ENCODE measurements around the gene GSTO1.

Gene GSTO1

DNA sequence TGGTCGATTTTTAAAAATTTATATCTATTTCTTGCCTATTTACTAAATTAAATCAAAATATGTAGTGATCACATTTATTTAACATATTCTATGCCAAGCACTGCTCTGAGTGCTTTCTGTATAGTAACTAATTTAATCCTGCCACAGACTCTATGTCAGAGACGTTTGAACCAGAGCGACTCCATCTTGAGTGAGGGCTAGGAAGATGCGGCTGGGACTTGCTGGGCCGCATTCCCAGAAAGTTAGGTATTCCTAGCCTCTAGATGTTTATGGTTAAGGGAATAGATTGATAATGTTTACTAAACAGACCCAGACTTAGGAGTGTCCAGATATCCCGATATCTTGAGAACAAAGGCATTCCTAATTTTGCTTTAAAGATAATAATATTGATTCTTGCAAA is 3.2 kb upstream of the GSTO1 start:
- DNase-seq, result no peak

GRCh38 chr10:104252368-104252767 is 2.3 kb upstream of the GSTO1 start:
- no peak for DNase-seq

GRCh38 chr10:104253106-104253505 is 1.6 kb upstream of the GSTO1 start:
- no peak for DNase-seq

DNA sequence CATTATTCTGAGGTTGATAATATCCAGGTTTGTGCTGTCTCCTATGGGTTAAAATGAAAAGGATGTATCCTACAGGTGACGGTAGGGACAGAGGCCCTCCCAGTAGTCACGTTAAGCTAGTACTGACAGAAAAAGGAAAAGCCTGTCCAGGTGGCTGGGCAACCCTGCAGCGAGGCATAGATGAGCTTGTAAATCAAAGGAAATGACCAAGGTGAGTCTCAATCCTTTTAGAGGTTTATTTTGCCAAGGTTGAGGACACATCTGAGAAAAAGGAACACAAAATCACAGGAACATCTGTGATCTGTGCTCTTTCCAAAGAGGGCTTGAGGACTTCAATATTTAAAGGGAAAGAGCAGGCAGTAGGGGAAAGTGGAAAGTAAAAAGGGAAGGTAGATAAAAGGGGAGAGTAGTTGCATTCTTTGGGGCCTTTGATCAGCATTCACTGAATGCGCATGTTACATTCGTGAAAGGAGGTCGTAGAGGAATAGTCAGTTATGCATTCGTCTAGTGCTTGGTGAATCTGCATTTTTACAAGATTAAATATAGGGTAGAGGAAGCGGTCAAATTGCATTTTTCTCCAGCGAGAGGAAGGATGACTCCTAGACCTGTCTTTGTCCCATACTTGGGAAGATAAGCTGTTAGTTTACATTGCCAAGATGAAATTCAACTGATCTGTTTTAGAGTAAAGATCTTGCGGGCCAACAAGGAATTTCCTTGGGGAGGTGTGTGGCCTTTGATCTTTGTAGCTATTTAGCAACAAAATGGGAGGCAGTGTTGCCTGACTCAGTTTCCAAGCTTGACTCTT is 884 bp upstream of the GSTO1 start:
- DNase-seq, result no peak

DNA sequence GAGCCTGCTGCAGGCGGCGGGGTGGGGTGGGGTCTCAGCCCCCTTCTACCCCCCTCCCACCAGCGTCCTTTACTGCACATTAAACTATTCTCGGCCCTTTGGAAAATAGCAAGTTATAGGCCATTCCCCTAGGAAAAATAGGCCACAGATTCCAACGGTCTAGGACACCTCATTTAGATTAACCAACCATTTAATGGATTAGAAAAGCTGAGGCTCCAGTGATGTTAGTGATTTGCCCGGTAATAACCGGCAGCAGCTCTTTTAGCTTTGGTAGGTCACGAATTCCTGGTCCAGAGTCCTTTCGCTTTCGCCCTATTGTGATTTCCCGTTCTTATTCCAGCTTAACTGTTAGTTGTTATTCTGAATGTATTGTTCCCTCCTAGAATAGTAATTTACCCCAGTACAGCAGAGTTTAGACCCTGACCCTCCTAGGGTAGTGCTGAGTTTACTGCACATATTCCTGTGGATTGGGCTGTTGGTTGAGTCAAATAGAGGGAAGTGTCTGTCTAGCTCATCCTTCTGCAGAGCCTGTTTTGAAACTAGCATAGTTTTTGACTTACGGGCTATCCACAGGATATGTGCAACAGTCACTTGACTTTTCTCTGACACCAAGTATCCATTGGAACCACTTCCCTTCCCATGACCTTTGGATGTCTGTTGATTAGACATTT is 754 bp downstream of the GSTO1 start:
- DNase-seq, result no peak

DNA sequence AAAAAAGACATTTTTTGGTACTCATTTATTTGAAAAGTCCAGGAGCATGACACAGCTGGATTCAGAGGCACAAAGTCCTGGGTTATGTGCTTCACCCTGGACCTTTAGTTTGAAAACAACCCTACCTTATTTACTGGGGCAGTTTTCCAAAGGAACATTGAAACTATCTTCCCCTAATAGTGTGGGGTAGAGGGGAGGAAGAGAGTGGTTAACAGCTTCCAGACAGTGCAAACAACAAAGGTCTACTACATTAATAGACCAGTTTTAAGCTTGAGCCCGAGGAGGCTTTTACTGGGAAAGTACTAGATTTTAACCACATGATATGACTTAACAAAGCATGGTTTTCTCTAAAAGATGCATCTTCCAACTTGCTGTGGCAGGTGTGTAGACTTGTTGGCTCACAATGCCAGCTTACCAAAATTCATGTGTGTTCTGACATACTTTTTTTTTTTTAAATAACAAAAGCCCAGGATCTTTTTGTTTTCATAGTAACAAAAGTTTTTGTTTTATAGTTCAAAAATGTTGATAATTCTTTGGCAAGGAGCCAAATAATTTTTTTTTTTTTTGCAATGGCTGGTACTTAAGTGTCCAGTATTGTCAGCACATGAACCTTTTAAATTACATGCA is 1.8 kb downstream of the GSTO1 start:
- DNase-seq, result no peak

DNA sequence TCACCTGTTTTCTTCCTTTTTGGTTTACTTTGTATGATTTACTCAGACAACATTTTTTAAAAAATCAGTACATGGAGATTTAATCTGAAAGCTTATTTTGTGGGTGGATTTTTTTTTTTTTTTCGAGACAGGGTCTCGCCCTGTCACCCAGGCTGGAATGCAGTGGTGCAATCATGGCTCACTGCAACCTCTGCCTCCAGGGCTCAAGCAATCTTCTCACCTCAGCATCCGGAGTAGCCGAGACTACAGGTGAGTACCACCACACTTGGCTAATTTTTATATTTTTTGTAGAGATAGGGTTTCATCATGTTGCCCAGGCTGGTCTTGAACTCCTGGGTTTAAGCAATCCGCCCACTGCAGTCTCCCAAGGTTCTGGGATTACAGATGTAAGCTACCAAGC is 2.5 kb downstream of the GSTO1 start:
- DNase-seq, result no peak

GRCh38 chr10:104258209-104258608 is 3.5 kb downstream of the GSTO1 start:
- no peak for DNase-seq

DNA sequence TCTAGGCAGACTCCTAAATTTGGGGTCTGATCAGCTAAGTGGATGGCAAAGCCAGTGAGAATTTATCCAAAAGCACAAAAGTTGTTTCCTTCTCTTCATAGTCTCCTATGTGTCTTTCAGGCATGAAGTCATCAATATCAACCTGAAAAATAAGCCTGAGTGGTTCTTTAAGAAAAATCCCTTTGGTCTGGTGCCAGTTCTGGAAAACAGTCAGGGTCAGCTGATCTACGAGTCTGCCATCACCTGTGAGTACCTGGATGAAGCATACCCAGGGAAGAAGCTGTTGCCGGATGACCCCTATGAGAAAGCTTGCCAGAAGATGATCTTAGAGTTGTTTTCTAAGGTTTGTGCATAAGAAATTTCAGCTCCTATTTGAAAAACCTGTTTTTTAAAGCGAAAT is 4.8 kb downstream of the GSTO1 start:
- no peak for DNase-seq

- DNase-seq, result no peak
Measured at GRCh38 chr10:104259999-104260774, 5.5 kb downstream of the GSTO1 start.

DNA sequence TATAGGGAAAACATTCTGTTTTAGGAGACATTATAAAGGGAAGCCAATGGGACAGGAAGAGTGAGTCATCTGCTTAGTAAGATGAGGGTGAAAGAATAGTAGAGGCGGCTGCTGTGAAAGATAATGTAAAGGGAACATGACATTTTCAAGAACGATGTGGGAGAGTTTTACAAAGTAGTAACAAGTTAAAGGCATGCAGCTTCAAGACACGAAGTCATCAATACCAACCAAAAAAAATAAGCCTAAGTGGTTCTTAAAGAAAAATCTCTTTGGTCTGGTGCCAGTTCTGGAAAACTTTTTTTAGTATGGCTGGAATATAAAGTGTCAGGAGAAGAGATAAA is 6.1 kb downstream of the GSTO1 start:
- no peak for DNase-seq

- DNase-seq, result no peak
Measured at GRCh38 chr10:104262055-104262454, 7.4 kb downstream of the GSTO1 start.

DNA sequence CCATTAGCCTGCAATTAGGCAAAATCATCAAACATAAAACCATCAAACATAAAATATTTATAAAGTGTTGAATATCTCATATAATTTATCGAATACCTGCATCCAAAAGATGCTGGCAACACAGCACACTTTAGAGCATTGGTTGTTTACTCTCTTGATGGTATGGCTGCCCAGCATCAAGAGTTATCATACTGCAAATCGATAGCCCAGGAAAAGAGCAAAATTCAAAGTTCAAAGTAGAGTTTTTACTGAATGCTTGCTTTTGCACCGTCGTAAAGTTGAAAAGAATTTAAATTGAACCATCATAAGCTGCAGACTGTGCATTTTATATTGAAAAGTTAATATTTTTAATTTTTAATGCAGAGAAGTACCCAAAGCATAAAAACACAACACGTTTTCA is 10.1 kb downstream of the GSTO1 start:
- no peak for DNase-seq

GRCh38 chr10:104267721-104268404 is 13.2 kb downstream of the GSTO1 start:
- DNase-seq, result no peak

GRCh38 chr10:104268405-104268712 is 13.7 kb downstream of the GSTO1 start:
- DNase-seq, result no peak

DNA sequence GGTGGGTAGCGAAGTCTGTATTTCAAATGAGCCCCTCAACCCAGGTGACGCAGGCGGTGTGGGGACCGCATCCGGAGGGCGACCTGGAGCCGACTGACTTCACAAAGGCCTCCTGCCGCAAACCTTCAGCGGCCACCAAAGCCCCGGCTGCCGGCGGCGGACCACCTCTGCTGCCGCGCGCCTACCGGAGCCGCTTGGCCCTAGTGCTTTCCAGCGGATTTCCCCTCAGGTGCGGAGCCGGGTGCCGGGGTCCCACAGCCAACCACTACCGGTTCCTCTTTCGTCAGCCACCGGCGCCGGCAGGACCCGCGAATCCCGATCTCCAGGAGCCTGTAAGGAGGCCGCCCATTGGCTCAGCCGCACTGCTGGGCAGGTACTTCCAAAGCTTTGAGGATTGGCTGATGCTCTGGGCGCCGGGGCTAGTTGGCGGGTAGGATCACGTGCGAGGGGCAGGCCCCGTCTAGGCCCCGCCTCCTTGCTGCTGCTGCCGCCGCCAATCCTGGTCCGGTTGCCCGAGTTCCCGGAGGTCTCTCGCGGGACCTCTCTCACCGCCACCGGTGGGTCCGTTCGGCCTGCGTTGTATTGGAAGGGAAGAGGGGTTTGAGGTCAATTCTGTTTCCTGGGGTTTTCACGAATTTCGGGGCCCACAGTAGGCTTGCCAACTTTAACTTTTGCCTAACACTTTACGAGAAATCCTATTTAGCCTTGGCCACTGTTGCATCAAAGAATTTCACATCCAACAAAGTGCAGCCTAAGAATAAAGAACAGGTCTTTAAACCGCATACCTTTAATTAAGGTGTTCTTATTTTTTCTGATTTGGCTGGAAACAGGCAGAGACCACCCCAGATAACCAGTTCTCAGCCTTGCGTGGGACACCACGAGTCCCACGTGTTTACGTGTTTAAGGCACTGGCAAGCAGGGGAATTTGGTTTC is 14.3 kb downstream of the GSTO1 start, which contains the start of gene GSTO2:
GSTO2 (plus strand) TSS at position 472 of the 933 bp plus-strand sequence. CDS start 5,732 bp downstream, outside the sequence.
- DNase-seq, result peak; percentile 97

- no peak for DNase-seq
Measured at GRCh38 chr10:104273286-104273685, 18.6 kb downstream of the GSTO1 start.

DNA sequence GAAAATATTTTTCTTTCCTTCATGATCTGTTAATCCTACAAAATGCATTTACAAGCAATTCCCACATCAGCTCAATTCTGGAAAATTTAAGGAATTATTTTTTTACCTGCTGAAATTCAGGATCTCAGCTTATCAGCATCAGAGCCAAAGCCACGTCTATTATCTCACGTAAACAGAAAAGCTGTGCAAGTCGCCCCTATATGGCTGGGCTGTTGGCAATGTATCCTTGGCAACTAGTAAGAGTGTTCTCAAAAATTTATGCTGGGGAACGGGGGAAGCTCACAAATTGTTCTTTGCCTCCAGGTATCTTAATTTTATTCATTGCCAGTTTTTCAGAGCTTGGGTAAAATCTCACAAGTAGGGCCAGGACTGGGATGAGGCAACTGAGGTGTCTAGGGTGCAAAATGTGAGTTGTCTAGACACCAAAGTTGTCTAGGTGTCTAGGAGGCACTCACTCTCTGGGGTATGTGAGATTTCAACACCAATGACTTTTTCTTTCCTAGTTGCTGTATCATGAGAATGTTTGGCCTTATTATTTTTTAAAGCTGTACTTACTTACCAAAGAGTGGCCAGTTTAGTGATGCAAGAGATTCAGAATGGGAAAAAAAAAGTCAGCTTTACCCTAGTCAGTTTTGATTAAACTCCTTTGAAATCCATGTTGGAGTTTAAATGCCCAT is 19.3 kb downstream of the GSTO1 start:
- DNase-seq, result no peak

- DNase-seq, result peak; percentile 24
Measured at GRCh38 chr10:104274762-104275721, 20.4 kb downstream of the GSTO1 start.

DNA sequence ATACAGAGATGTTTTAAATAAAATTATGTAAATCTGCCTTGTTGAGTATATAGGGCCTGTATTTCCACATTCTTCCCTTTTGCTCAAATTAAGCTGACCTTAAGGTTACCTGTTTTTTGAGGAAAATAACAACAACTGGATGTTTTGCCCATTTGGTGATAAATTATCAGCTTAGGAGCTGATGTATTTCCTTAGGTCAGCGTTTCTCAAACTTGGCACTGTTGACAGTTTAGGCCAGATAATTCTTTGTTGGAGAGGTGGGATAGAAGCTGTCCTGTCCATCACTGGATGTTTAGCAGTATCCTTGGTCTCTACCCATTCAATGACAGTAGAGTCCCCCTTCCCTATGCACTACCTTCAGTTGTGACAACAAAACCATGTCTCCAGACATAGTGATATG is 21.5 kb downstream of the GSTO1 start:
- no peak for DNase-seq
